ENCODE data around the gene C1orf115.

GRCh38 chr1:220707160-220707559 is 17.0 kb downstream of the C1orf115 start:
- TF ChIP-seq EP300 (IDR thresholded peaks at IDR 0.05) (no peak), CTCF (IDR thresholded peaks at IDR 0.05) (no peak)

Data from upper lobe of left lung (tissue), 4 donors.